Heart left ventricle (tissue), 16 donors: Measurements from ENCODE around the gene MRPL22. TPM values are rescaled to one million over a fixed set of nuclear protein-coding genes. Genes with fewer than 3 reads are reported as not detected.
"Not testable (repeated sequence)": the region's sequence is repeated elsewhere in the genome, so short reads cannot be mapped to it uniquely, and the experiment has no call there.

Source experiments
- ATAC-seq, 4 donors: fragments of 200-7000 bp; cut with Tn5 transposase; one replicate each; pipeline ENCODE4 v1.9.1; 2020 to 2022; ENCODE audit warnings: moderate library complexity in 4 of 4, mild to moderate bottlenecking in 3 of 4, moderate number of reproducible peaks in 1 of 4
- DNase-seq, 5 donors: peaks; one replicate each; pipeline ENCODE4 v3.0.0-alpha.2; 2020
- H3K27ac ChIP-seq, 12 donors: fragments of 200-600 bp; sonication (generic) in 4 of 12; one replicate each; pipeline versions ENCODE4 v1.5.0 to v1.8.0; 2016 to 2022; ENCODE audit warnings: mild to moderate bottlenecking in 2 of 12
- H3K27me3 ChIP-seq, 9 donors: fragments of 200-600 bp; sonication (generic) in 2 of 9; one replicate each; pipeline versions ENCODE4 v1.5.1 to v1.8.0; 2016 to 2022; ENCODE audit warnings: mild to moderate bottlenecking in 3 of 9
- H3K36me3 ChIP-seq, 9 donors: fragments of 200-600 bp; sonication (generic) in 2 of 9; one replicate each; pipeline versions ENCODE4 v1.5.0 to v1.8.0; 2018 to 2022; ENCODE audit warnings: mild to moderate bottlenecking in 2 of 9
- H3K4me1 ChIP-seq, 12 donors: fragments of 200-600 bp; sonication (generic) in 4 of 12; one replicate each; pipeline versions ENCODE4 v1.5.0 to v1.8.0; 2016 to 2022; ENCODE audit warnings: mild to moderate bottlenecking in 3 of 12
- H3K4me3 ChIP-seq, 12 donors: fragments of 200-600 bp; sonication (generic) in 4 of 12; one replicate each; pipeline versions ENCODE4 v1.5.0 to v1.8.0; 2017 to 2022; ENCODE audit warnings: mild to moderate bottlenecking in 9 of 12, moderate library complexity in 4 of 12
- H3K9me3 ChIP-seq, 12 donors: fragments of 200-600 bp; sonication (generic) in 4 of 12; one replicate each; pipeline versions ENCODE4 v1.5.0 to v1.8.0; 2016 to 2022; ENCODE audit warnings: mild to moderate bottlenecking in 1 of 12
- POLR2A ChIP-seq, 2 donors: fragments of 450-650 bp; IDR thresholded peaks; one replicate each; pipeline ENCODE4 v1.6.1; 2017; ENCODE audit warnings: antibody characterized with exemption in 2 of 2, mild to moderate bottlenecking in 2 of 2, moderate library complexity in 2 of 2
- WGBS, 4 donors: extraction: QIAGEN DNeasy Blood & Tissue Kit in 2 of 4; methylation state at CpG; one replicate each; pipeline versions ENCODE4 v1.1.5 to v1.1.7; 2013 to 2018; 5-methylcytosine and 5-hydroxymethylcytosine counted together
- intact Hi-C, 10 donors: fragments of 100-400 bp; cut with DNase I; formaldehyde crosslinking; loops; one replicate each; pipeline versions ENCODE4 v1.11.1 to v1.14.2; 2022
- polyA plus RNA-seq, 2 donors: library from polyadenylated mRNA; stranded (reverse); fragments of 200-250 nt; gene quantifications; one replicate each; pipeline ENCODE4 v1.2.3, GENCODE V29; 2013
- total RNA-seq, 9 donors: library from RNA; depleted of rRNA in 2 of 9; stranded (reverse); fragments of >200 nt in 2 of 9; fragmentation: NEBNext Ultra II Directional in 3 of 9; extraction: Animal tissue kit (Norgen Biotek cat#: 25700) in 3 of 9; gene quantifications; one replicate each; pipeline versions ENCODE4 v1.1.0 to v1.2.4, GENCODE V29; 2016 to 2023
- TF ChIP-seq, protein P1 (sequence below), 12 donors: fragments of 200-600 bp; sonication (generic) in 4 of 12; IDR thresholded peaks; one replicate each; pipeline versions ENCODE4 v1.5.0 to v1.8.0; 2018 to 2022; ENCODE audit warnings: antibody characterized with exemption in 12 of 12, mild to moderate bottlenecking in 5 of 12
- donor health status: ischemic (EF 13 %, LVEDD 7.1; RV severe dilation, severe dysfunction).
- donor health status: healthy with polysubstance abuse.
- donor health status: DM: no; HTN: yes; CAD: no.
- donor health status: DM: no; HTN: no; CAD: no.
- donor health status: ischemic (EF 25% LVEDD 6.9; RV normal size, moderate dysfunction).
- donor health status: ischemic (EF 25% LVEDD 5.7; RV mildly dilated, moderate dysfunction).
- donor health status: healthy.
- donor health status: DM: yes; HTN: yes; CAD: no.
- donor health status: ischemic (EF 35%, LVEDD 5.7; RV mildly dilated, moderate dysfunction).
- donor health status: nonischemic (EF 11% LVEDD 7.7; RV severe dilation, severe dysfunction).
- donor health status: DM: yes; HTN: yes; CAD: no.
- donor health status: PGD.
- donor health status: ischemic (EF 29% LVEDD 5.4; RV normal size, mild dysfunction).
- donor health status: nonischemic (EF 23%, LVEDD 6.1; RV moderate dilation, normal function).

MRPL22 gene
- total and polyA plus RNA-seq, 11 donors, result 25.7 to 144 (median 61.4) TPM

DNA sequence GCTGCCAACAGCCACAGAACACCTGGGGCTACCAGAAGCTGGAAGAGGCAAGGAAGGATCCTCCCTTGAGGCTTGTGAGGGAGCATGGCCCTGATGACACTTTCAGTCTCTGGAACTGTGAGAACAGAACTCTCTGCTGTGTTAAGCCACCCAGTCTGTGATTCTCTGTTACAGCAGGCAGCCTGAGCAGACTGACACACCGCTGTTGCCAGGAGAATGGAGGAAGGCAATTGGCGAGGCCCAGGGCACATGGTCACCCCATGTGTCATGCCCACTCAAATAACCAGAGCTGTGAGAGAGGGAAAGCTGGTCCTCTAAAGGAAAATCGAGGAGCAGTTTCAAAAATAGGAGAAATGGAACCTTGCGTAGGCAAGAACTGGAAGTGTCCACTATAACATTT is 60.6 kb downstream of the MRPL22 start:
- no peak for DNase-seq
- TF ChIP-seq, protein P1, sequence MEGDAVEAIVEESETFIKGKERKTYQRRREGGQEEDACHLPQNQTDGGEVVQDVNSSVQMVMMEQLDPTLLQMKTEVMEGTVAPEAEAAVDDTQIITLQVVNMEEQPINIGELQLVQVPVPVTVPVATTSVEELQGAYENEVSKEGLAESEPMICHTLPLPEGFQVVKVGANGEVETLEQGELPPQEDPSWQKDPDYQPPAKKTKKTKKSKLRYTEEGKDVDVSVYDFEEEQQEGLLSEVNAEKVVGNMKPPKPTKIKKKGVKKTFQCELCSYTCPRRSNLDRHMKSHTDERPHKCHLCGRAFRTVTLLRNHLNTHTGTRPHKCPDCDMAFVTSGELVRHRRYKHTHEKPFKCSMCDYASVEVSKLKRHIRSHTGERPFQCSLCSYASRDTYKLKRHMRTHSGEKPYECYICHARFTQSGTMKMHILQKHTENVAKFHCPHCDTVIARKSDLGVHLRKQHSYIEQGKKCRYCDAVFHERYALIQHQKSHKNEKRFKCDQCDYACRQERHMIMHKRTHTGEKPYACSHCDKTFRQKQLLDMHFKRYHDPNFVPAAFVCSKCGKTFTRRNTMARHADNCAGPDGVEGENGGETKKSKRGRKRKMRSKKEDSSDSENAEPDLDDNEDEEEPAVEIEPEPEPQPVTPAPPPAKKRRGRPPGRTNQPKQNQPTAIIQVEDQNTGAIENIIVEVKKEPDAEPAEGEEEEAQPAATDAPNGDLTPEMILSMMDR (IDR thresholded peaks at IDR 0.05), result no peak
- TF ChIP-seq POLR2A (IDR thresholded peaks at IDR 0.05), result no peak
- 87 to 90% (median 89%) methylated on average over 4 of the region's 4 CpGs for WGBS, 4 donors

GRCh38 chr5:155002722-155003121 is 61.8 kb downstream of the MRPL22 start:
- H3K36me3 ChIP-seq, H3K9me3 ChIP-seq, H3K4me1 ChIP-seq, intact Hi-C loops, H3K27ac ChIP-seq, H3K4me3 ChIP-seq, DNase-seq, H3K27me3 ChIP-seq, ATAC-seq: not testable (repeated sequence)
- 87 to 94% (median 92%) methylated on average over 4 of the region's 4 CpGs for WGBS, 4 donors

More for the DNA sequence above, 60.6 kb downstream of the MRPL22 start:
- intact Hi-C loops, result no loop called here
- no peaks in the 10 kb centered on the region for H3K27me3 ChIP-seq
- no peaks in the 10 kb centered on the region for H3K36me3 ChIP-seq
- H3K27ac ChIP-seq, result no peak overlapping the region
- no peaks in the 10 kb centered on the region for H3K4me1 ChIP-seq
- ATAC-seq, result no peak
- no peak overlapping the region for H3K4me3 ChIP-seq
- peaks cover 0 to 6% (median 0%) of the 10 kb centered on the region in 12 donors for H3K9me3 ChIP-seq

- Histone ChIP-seq H3K4me1 (no peaks in the 10 kb centered on the region), H3K9me3 (no peaks in the 10 kb centered on the region), H3K36me3 (no peaks in the 10 kb centered on the region), H3K4me3 (no peak overlapping the region), H3K27ac (no peak overlapping the region), H3K27me3 (no peaks in the 10 kb centered on the region)
- TF ChIP-seq POLR2A (IDR thresholded peaks at IDR 0.05), result no peak
- TF ChIP-seq, protein P1 (IDR thresholded peaks at IDR 0.05), result peak; percentile 25 to 57 (median 42)
- 83 to 91% (median 87%) methylated on average over 10 to 11 of the region's 11 CpGs for WGBS, 4 donors
- intact Hi-C loops, result no loop called here
- ATAC-seq (peak in 1 of 4 donors; percentile 31), DNase-seq (no peak)
Measured at GRCh38 chr5:155004138-155004744, 63.4 kb downstream of the MRPL22 start.

DNA sequence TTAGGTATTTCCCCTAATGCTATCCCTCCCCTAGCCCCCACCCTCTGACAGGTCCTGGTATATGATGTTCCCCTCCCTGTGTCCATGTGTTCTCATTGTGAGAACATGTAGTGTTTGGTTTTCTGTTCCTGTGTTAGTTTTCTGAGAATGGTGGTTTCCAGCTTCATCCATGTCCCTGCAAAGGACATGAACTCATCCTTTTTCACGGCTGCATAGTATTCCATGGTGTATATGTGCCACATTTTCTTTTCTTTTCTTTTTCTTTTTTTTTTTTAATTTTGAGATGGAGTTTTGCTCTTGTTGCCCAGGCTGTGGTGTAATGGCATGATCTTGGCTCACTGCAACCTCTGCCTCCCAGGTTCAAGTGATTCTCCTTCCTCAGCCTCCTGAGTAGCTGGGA is 65.4 kb downstream of the MRPL22 start:
- ATAC-seq, H3K4me3 ChIP-seq, H3K27me3 ChIP-seq, H3K9me3 ChIP-seq, DNase-seq, H3K36me3 ChIP-seq, H3K4me1 ChIP-seq, H3K27ac ChIP-seq, intact Hi-C loops: not testable (repeated sequence)
- WGBS, 4 donors, result 84 to 100% (median 91%) methylated on average over 1 of the region's 1 CpG

DNA sequence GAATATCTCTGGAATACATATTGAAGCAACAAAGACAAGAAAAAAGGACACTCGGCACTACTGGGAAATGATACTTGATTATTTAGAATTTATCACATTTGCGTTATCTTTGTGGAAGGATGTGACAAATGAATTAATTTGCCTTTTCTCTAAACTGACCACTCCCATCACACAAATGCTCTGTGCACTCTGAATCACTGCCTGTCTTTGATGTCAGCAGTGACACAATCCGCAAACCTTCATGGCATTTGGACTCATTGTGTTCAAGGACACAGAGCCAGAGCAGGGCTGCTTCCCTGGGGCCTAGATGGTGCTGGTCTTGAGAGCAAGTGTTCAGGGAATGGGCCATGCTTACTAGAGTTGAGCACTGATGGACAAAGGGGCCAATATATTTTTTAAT is 67.8 kb downstream of the MRPL22 start:
- TF ChIP-seq, protein P1 (IDR thresholded peaks at IDR 0.05), result no peak
- TF ChIP-seq POLR2A (IDR thresholded peaks at IDR 0.05), result no peak
- Histone ChIP-seq H3K36me3 (no peaks in the 10 kb centered on the region), H3K4me1 (peaks cover 0 to 4% (median 0%) of the 10 kb centered on the region in 12 donors), H3K9me3 (no peaks in the 10 kb centered on the region), H3K4me3 (no peak overlapping the region), H3K27me3 (no peaks in the 10 kb centered on the region), H3K27ac (no peak overlapping the region)
- no peak for ATAC-seq
- intact Hi-C loops, result no loop called here
- WGBS, 4 donors, result 80 to 89% (median 82%) methylated on average over 3 of the region's 3 CpGs
- DNase-seq, result no peak
